Measurements from ENCODE around the gene HUS1. TPM values are rescaled to one million over a fixed set of nuclear protein-coding genes. Genes with fewer than 3 reads are reported as not detected.

The HUS1 gene
- total and polyA plus RNA-seq, 8 donors = 22.8 to 38.7 (median 29.1) TPM

DNA sequence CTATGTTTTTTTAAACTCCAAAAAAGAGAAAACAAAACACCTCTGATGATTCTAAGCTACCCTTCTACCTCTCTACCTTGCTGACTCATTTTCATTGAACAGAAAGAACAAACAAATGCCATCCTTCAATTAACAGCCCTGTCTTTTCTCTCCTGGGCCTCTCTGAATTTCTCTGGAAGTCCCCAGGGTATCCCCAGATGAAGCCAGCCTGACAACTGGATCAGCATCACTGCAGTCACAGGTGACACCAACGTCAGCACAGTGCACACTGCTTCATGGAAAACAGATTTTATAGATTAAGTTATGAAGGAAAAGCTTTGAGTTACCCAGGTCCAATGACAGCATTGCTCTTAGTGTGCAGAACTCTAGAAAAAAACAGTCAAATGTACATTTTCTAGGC is 5.7 kb downstream of the HUS1 start:
- ATAC-seq (no peak), DNase-seq (no peak)
- Histone ChIP-seq H3K9me3 (no peaks in the 10 kb centered on the region), H3K36me3 (peaks cover 4 to 66% of the 10 kb centered on the region in 2 donors), H3K27ac (no peak overlapping the region), H3K4me1 (peaks cover 0 to 46% of the 10 kb centered on the region in 2 donors), H3K27me3 (no peaks in the 10 kb centered on the region), H3K4me3 (no peak overlapping the region)
- TF ChIP-seq CTCF (IDR thresholded peaks at IDR 0.05) = no peak
- intact Hi-C loops (cut with DNase I) = no loop called here

- intact Hi-C loops (cut with DNase I) = no loop called here
- no peak for TF ChIP-seq CTCF (IDR thresholded peaks at IDR 0.05)
- ATAC-seq (peak; percentile 17), DNase-seq (no peak)
- Histone ChIP-seq H3K27me3 (no peaks in the 10 kb centered on the region), H3K4me1 (peaks cover 0 to 26% of the 10 kb centered on the region in 2 donors), H3K27ac (peak overlapping the region; percentile 51 to 86), H3K9me3 (no peaks in the 10 kb centered on the region), H3K4me3 (no peak overlapping the region), H3K36me3 (peaks cover 4 to 69% of the 10 kb centered on the region in 2 donors)
Measured at GRCh38 chr7:47970761-47971160, 8.7 kb downstream of the HUS1 start.

DNA sequence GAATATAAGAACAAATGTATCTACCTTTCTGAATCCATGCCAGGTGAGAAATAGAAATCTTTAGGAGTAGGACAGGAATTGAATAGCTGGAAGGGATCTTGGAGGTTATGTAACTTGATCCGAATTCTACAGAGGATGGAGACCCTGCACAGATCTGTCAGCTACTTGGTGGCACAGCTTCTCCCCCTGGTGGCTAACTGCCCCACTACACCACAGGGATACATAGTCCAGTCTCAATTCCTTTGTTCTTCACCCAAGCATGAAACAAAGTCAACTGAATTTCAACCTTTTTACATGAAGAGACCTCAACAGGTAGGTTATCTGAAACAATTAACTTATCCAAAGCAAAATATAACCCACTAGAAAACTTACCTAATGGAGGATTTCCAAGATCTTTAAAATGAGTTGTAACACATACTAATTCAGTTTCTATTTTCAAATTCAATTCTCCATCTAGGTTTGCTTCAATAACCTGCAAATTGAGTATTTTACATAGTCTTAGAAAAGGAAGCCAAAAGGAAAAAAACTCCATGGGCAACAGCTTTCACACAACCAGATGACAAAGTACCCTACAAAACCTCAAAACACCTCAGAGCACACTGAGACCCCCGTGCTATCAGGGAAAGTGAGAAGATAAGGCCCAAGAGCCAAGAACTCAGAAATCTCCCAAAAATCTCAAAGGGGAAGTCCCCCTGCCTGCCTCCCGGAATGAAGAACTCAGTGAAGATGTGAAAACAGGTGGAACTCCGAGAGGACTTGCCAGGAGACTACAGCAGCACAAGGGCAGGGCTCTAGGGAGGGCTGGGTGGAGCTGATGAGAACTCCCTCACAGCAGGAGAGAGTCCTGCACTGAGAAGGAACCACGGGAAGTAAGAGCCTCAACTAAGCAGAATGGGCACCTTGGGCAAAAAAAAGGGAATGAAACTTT is 10.3 kb downstream of the HUS1 start:
- peaks cover 0 to 26% of the 10 kb centered on the region in 2 donors for H3K4me1 ChIP-seq
- H3K9me3 ChIP-seq = no peaks in the 10 kb centered on the region
- peak; percentile 80 to 83 for TF ChIP-seq CTCF (IDR thresholded peaks at IDR 0.05)
- intact Hi-C loops (cut with DNase I) = no loop called here
- no peaks in the 10 kb centered on the region for H3K27me3 ChIP-seq
- DNase-seq (peak in 3 of 4 donors; percentile 43 to 76 (median 46)), ATAC-seq (peak; percentile 80)
- H3K36me3 ChIP-seq = peaks cover 3 to 69% of the 10 kb centered on the region in 2 donors
- H3K4me3 ChIP-seq = no peak overlapping the region
- peak overlapping the region in 1 of 2 donors; percentile 86 for H3K27ac ChIP-seq

- no peak for ATAC-seq
Measured at GRCh38 chr7:47967708-47968107, 11.7 kb downstream of the HUS1 start.

More at GRCh38 chr7:47967708-47968107, 11.7 kb downstream of the HUS1 start:
- Histone ChIP-seq H3K36me3 (peaks cover 3 to 69% of the 10 kb centered on the region in 2 donors), H3K4me3 (no peak overlapping the region), H3K27me3 (no peaks in the 10 kb centered on the region), H3K4me1 (peaks cover 0 to 26% of the 10 kb centered on the region in 2 donors), H3K9me3 (no peaks in the 10 kb centered on the region), H3K27ac (no peak overlapping the region)
- TF ChIP-seq CTCF (IDR thresholded peaks at IDR 0.05) = no peak
- DNase-seq = no peak
- intact Hi-C loops (cut with DNase I) = no loop called here
